ENCODE data around the gene EVA1C.

- TF ChIP-seq, protein P1, sequence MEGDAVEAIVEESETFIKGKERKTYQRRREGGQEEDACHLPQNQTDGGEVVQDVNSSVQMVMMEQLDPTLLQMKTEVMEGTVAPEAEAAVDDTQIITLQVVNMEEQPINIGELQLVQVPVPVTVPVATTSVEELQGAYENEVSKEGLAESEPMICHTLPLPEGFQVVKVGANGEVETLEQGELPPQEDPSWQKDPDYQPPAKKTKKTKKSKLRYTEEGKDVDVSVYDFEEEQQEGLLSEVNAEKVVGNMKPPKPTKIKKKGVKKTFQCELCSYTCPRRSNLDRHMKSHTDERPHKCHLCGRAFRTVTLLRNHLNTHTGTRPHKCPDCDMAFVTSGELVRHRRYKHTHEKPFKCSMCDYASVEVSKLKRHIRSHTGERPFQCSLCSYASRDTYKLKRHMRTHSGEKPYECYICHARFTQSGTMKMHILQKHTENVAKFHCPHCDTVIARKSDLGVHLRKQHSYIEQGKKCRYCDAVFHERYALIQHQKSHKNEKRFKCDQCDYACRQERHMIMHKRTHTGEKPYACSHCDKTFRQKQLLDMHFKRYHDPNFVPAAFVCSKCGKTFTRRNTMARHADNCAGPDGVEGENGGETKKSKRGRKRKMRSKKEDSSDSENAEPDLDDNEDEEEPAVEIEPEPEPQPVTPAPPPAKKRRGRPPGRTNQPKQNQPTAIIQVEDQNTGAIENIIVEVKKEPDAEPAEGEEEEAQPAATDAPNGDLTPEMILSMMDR (IDR thresholded peaks at IDR 0.05; ENCODE audit: poor library complexity), result no peak
- no peak for TF ChIP-seq EZH2 (IDR thresholded peaks at IDR 0.05; ENCODE audit: borderline replicate concordance)
- no peak for TF ChIP-seq EZH2phosphoT487 (IDR thresholded peaks at IDR 0.05; ENCODE audit: low read depth, severe bottlenecking, unreplicated experiment)
These were observed 142.5 kb downstream of the EVA1C start for GRCh38 chr21:32554832-32555638.
